Ovary (tissue), 3 donors: ENCODE data around the gene MYCL.

Source experiments
- EP300 ChIP-seq: sonication (generic); formaldehyde crosslinking; IDR thresholded peaks from one replicate; pipeline ENCODE4 v1.6.1; 2017; ENCODE audit warnings: antibody characterized with exemption
- TF ChIP-seq, protein P1 (sequence below), 3 donors: fragments of 450-650 bp in 2 of 3; fragments of 200-600 bp in 1 of 3; IDR thresholded peaks; one replicate each; pipeline versions ENCODE4 v1.5.1 to v1.8.0; 2016 to 2022; ENCODE audit warnings: antibody characterized with exemption in 3 of 3, mild to moderate bottlenecking in 1 of 3
- donor health status: DM: no; HTN: no; CAD: no.

DNA sequence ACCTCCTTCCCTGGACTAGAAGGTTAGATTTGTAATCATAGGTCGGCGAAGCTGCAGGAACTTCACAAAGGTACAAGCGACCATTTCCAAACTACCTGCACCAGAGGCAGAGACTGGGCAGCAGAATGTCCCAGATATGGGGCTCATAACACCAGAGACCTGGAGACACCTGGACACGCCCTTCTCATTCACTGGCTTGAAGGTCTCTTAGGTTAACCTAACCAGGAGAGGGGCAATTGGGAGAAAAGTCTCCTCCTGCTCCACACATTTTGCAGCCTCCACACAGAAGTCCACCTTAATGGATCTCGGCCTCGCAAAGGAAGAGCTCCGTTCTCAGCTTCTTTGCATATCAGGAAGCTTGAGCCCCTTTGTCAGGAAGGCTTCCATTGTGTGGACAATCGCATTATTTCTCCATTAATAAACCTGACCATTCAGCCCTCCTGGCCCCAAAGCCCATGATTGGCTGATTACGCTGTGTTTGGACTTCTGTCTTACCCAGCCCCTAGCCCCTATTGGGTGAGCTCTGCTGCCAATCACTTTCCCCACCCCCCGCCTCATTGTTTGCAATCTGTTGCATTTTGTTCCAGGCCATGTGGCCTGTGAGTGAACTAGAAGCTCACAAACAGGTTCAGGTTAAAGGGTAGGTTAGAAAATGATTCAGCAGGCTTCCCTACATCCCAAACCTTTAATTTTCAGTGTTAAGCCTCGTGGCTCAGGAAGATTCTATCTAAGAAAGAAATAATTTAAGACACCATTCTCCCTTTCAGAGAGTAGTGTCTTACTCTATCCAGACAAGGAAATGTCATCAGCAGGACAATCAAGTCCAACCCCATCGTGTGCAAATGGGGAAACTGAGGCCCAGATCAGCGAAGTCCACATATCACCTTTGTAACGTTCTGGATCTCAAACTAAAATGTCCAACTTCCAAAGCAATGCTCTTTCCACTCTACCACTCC lies 2.8 kb downstream of the MYCL start:
- TF ChIP-seq EP300: no peak
- TF ChIP-seq, protein P1, sequence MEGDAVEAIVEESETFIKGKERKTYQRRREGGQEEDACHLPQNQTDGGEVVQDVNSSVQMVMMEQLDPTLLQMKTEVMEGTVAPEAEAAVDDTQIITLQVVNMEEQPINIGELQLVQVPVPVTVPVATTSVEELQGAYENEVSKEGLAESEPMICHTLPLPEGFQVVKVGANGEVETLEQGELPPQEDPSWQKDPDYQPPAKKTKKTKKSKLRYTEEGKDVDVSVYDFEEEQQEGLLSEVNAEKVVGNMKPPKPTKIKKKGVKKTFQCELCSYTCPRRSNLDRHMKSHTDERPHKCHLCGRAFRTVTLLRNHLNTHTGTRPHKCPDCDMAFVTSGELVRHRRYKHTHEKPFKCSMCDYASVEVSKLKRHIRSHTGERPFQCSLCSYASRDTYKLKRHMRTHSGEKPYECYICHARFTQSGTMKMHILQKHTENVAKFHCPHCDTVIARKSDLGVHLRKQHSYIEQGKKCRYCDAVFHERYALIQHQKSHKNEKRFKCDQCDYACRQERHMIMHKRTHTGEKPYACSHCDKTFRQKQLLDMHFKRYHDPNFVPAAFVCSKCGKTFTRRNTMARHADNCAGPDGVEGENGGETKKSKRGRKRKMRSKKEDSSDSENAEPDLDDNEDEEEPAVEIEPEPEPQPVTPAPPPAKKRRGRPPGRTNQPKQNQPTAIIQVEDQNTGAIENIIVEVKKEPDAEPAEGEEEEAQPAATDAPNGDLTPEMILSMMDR (IDR thresholded peaks at IDR 0.05): no peak
